HG02588 (cell line): ENCODE results near the gene PHACTR4.
"Not testable (repeated sequence)": the region's sequence is repeated elsewhere in the genome, so short reads cannot be mapped to it uniquely, and the experiment has no call there.

Experiments
- ATAC-seq: cut with Tn5 transposase; IDR thresholded peaks from one replicate; pipeline ENCODE4 v1.9.1; 2021; ENCODE audit warnings: mild to moderate bottlenecking, moderate library complexity; ENCODE audit not compliant: unreplicated experiment

The PHACTR4 gene

DNA sequence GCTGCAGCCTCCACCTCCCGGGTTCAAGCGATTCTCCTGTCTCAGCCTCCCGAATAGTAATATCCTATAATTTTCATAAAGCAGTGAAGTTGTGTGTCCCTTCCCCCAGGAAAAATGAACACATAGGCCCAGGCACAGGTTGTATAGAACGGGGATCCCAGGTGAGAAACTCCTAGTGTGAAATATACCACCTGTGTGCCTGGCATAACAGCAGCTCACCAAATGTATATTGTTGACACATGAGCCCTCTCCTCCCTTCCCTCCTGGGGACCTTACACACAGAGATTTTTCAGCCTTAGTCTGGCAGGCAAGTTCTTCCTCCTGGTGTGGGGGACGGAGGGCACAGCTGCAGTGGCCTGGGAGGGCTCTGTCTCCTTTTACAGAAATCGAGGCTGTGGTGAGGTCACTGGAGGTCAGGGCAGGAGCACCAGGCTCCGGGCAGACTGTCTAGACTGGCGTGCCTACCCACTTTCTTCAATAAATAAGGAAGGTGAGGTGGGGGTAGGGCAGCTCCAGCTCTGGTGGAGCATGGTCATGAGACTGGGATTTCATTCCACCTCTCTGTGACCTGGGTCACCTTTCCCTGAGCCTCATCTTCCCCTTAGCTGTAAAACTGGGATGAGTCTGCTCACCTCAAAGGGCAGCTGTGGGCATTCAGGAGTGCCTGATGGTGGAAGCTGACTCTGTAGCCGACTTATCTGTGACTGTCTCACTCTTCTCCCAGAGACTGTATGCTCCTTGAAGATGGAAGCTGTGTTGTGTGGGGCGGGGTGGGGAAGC lies 150.6 kb downstream of the PHACTR4 start:
- ATAC-seq, result no peak

DNA sequence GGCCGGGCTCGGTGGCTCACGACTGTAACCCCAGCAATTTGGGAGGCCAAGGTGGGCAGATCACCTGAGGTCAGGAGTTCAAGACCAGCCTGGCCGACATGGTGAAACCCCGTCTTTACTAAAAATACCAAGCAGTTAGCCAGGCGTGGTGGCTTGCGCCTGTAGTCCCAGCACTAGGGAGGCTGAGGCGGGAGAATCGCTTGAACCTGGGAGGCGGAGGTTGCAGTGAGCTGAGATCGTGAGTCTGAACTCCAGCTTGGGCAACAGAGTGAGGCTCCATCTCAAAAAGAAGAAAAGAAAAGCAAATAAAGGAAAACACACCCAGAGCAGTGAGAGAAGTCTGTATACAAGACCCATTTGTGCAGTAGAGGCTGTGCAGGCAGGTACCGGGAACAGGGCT lies 151.3 kb downstream of the PHACTR4 start:
- ATAC-seq, result not testable (repeated sequence)

DNA sequence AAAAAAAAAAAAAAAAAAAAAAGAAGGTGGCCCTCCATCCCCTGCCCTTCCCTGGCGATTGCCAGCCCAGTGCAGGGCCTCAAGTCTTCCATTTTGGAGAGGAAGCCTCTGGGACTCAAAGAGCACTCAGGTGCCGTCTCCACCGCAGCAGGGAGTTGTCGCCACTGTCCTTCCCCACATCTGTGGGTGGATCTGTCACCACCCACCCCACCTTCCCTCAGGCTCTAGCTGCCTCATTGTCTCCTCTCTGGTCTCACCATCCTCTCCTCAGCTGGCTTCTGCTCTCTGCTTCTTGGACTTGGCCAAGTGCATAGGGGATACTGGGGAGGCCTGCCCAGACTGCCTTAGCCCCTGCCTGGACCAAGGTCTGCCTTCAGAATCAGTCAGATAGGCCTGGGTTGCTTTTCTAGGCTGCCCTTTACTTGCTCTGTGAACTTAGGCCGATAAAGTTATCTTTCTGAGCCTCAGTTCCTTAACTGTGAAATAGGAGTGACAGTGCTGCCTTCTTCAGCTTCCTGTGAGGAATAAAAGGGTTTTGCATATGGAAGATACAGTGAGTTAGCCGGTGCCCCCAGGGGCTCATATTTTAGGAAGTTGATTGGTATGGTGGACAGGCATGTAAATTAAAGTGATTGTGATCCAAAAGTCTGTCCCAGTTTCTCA lies 152.1 kb downstream of the PHACTR4 start:
- no peak for ATAC-seq

DNA sequence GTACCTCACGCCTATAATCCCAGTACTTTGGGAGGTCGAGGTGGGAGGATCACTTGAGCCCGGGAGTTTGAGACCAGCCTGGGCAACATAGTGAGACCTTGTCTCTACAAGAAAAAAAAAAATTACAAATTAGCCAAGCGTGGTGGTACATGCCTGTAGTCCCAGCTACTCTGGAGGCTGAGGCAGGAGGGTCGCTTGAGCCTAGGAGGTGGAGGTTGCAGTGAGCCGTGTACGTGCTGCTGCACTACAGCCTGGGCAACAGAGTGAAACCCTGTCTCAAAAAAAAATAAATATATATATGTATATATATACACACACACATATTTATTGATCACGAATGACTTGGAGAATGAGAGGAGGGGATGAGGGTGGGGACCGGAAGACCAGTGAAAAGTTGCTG lies 153.0 kb downstream of the PHACTR4 start:
- ATAC-seq, result not testable (repeated sequence)

DNA sequence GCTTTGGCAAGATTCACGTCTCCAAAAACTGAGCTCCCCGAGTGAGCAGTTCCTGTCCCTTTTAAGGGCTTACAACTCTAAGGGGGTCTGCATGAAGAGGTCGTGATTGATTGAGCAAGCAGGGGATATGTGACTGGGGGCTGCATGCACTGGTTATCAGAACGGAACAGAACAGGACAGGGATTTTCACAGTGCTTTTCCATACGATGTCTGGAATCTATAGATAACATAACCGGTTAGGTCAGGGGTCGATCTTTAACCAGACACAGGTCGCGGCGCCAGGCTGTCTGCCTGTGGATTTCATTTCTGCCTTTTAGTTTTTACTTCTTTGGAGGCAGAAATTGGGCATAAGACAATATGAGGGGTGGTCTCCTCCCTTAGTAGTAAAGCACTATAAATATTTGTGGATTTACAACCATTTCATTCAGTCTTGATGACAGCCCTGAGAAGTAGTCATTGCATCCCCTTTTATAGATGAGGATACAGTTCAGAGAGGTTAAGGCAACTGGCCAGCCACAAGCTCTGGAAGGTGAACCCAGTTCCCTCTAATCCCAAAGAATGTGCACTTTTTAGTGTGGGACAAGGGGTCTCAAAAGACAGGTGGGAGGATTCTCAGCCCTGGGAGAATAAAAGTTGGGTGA lies 155.6 kb downstream of the PHACTR4 start:
- ATAC-seq, result not testable (repeated sequence)

DNA sequence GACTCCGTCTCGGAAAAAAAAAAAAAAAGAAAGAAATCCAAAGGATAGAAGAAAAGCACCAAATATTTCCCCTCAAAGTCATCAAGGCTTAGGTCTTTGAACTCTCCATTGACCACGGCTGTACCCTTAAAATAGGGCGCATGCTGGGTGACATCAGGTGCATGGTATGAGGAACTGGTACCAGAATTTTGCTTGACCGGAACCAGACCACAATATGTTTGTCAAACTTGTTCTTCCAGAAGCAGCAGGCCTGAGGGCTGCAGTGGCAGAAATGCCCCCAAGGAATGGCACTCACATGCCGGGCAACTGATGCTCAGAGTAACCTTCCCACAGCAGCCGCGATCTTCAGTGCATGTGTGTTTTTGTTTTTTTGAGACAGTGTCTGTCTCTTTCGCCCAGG lies 157.3 kb downstream of the PHACTR4 start:
- ATAC-seq, result no peak

DNA sequence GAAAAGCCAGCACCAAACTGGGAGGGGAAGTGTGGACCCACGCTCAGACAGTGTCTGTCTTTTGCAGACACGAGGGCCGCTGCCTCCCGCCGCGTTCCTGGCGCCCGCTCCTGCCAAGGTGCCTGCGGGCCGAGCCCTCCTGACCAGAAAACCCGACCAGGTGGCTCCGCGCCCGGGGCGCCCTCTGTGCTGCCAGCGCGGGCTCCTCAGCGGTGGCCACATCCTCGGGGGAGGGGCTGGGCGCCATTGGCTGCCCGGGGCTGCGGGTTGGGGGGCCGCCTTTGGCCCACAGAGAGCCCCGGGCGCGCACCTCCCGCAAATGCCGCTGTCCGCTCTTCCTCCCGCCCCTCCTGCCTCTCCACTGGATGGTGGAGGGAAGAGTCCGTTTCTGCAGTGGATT lies 160.9 kb downstream of the PHACTR4 start:
- no peak for ATAC-seq

DNA sequence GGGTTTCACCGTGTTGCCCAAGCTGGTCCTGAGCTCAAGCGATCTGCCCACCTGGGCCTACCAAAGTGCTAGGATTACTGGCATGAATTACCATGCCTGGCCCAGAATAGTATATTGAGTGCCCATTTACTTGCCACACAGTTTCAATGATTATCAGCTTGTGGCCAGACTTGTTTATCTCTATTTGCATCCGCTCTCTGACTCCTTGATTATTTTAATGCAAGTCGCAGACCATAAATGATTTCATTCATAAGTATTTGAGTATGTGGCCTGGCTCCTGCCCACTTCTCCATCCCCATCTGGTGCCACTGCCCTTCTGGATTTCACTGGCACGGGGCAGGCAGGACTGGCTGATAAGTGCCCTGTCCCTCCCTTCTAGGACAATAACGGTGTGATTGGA lies 165.1 kb downstream of the PHACTR4 start:
- no peak for ATAC-seq

DNA sequence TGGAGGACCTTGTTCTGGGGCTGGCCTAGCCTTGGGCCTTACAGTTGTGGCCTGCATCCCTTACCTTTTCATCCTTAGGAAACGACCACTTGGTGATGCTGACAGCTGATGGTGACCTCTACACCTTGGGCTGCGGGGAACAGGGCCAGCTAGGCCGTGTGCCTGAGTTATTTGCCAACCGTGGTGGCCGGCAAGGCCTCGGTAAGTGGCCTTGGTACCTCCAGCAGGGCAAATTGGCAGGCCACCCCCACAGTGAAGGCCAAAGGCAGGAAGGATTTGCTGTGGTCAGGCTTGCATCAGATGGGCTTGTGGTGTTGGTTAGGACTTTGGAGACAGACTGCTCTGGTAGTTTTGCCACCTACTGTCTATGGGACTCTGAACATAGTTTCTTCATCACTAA lies 165.6 kb downstream of the PHACTR4 start:
- ATAC-seq, result no peak

DNA sequence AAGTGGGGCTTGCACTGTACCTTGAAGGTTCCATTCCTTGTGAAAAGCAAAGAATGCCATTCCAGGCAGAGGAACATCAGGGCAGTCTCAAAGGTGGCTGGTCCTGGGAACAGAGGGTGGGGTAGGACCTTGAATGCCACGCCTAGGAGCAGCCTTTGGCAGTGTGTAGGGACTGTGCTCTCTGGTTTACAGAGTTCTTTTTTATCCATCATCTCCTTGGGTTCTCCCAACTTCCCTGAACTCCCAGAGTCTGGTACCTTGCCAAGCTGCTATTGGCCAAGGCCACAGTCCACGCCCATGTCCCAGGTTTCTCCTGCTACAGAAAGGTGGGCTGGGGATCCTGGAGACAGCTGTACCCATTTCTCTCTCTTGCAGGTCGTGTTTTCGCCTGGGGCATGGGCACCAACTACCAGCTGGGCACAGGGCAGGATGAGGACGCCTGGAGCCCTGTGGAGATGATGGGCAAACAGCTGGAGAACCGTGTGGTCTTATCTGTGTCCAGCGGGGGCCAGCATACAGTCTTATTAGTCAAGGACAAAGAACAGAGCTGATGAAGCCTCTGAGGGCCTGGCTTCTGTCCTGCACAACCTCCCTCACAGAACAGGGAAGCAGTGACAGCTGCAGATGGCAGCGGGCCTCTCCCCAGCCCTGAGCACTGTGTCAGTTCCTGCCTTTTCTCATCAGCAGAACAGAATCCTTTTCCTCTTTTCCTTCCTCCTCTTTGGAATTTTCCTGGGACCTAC lies 168.1 kb downstream of the PHACTR4 start:
- ATAC-seq, result no peak

DNA sequence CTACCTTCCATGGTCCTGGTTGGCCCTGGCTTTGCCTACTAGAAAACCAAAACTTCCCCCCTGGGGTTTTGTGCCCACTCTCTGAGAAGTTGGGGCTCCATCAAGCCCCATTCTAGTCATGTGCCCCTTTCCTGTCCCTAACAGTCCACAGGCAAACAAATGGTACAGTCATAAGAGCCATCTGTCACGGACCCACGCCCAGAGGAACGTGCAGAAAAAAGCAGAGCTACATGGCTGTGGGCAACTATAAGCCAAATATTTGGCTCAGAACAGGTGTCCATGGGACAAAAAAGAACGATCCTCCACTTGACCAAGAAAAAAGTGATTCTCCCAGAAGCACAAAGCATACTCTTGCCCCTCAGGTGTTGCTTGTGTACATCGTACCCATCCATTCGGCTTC lies 168.7 kb downstream of the PHACTR4 start:
- ATAC-seq, result no peak

DNA sequence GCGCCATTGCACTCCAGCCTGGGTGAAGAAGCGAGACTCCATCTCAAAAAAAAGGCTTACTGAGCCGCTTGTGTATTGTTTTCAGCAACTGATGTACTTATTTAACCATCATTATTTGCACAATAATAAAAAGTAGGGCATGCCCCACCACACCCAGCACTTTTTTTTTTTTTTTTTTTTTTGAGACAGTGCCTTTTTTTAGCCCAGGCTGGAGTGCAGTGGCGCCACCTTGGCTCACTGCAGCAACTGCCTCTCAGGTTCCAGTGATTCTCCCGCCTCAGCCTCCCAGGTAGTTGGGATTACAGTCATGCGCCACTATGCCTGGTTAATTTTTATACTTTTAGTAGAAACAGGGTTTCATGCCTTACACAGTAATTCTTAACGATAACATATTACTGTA lies 171.1 kb downstream of the PHACTR4 start:
- no peak for ATAC-seq

DNA sequence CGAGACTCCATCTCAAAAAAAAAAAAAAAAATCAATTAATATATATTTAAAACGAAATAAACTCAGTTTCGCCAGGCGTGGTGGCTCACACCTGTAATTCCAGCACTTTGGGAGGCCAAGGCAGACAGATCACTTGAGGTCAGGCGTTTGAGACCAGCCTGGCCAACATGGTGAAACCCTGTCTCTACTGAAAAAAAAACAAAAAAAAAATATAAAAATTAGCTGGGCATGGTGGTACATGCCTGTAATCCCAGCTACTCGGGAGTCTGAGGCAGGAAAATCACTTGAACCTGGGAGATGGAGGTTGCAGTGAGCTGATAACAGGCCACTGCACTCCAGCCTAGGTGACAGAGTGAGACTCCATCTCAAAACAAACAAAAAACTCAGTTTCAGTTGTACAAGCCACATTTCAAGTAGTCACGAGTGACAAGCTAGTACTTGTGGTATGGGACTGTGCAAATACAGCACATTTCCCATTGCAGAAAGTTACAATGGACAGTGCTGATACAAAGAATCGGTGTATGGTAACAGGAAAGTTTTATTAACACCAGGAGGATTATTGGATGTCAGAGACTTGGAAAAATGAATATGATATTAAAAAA lies 172.0 kb downstream of the PHACTR4 start:
- ATAC-seq, result not testable (repeated sequence)

DNA sequence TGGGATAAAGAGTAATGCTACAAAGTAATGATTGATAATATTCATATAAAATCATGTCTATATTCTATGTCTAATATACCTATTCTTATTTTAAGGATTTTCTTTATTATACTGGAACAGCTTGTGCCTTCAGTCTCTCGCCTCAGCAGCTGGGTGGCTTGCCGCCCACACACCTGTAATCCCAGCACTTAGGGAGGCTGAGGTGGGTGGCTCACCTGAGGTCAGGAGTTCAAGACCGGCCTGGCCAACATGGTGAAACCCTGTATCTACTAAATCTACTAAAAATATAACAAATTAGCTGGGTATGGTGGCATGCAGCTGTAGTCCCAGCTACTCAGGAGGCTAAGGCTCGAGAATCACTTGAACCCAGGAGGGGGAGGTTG lies 175.7 kb downstream of the PHACTR4 start:
- no peak for ATAC-seq

DNA sequence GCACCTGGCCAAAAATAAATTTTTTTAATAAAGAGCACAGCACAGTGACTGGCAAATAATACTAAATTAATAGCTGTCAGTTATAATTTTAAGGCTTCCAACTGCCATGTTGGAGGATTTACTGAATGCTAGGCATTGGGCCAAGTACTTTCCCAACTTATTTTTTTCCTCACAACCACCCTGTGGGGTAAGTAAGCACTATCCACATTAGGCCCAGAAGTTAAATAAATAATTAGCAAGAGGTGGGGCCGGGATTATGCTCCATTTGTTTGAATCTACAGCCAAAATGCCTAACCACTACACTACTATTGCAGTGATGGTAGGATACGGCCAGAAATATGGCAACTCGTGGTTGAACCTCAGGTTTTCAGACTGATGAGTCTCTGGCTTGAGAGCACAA lies 178.8 kb downstream of the PHACTR4 start:
- no peak for ATAC-seq
